Measurements from ENCODE around the gene PADI1.

PADI1 gene

GRCh38 chr1:17274186-17275170 is 69.5 kb downstream of the PADI1 start:
- DNase-seq: no peak

GRCh38 chr1:17276568-17276967 is 71.6 kb downstream of the PADI1 start:
- no peak for DNase-seq

GRCh38 chr1:17277511-17278159 is 72.7 kb downstream of the PADI1 start:
- no peak for DNase-seq

GRCh38 chr1:17278996-17279830 is 74.3 kb downstream of the PADI1 start:
- no peak for DNase-seq

- no peak for DNase-seq
Observed at GRCh38 chr1:17280436-17280835, 75.5 kb downstream of the PADI1 start.

- DNase-seq: no peak
Observed at GRCh38 chr1:17280894-17281293, 76.0 kb downstream of the PADI1 start.

- DNase-seq: no peak
Observed at GRCh38 chr1:17281775-17282181, 76.8 kb downstream of the PADI1 start.

GRCh38 chr1:17282836-17283235 is 77.9 kb downstream of the PADI1 start:
- no peak for DNase-seq

GRCh38 chr1:17286646-17287045 is 81.7 kb downstream of the PADI1 start:
- DNase-seq: no peak

GRCh38 chr1:17287130-17287776 is 82.3 kb downstream of the PADI1 start:
- DNase-seq: no peak

- DNase-seq: no peak
Observed at GRCh38 chr1:17289721-17290120, 84.8 kb downstream of the PADI1 start.

- DNase-seq: no peak
Observed at GRCh38 chr1:17290553-17290952, 85.6 kb downstream of the PADI1 start.

GRCh38 chr1:17292299-17293160 is 87.6 kb downstream of the PADI1 start:
- no peak for DNase-seq

GRCh38 chr1:17293681-17294425 is 88.9 kb downstream of the PADI1 start:
- DNase-seq: no peak

- no peak for DNase-seq
Observed at GRCh38 chr1:17295292-17295691, 90.4 kb downstream of the PADI1 start.

Data from activated T-cell treated with anti-CD3 and anti-CD28 coated beads, Interleukin-2, amount 50 U/mL, for 1 hour (primary cell).